CD4-positive, alpha-beta T cell treated with Interleukin-10 for 1 hour (primary cell): ENCODE data around the gene HTRA3.
"Not testable (repeated sequence)": the region's sequence is repeated elsewhere in the genome, so short reads cannot be mapped to it uniquely, and the experiment has no call there.

Experiments used
- DNase-seq: peaks from one replicate; pipeline ENCODE4 v3.0.0-alpha.2; 2020

HTRA3 gene

GRCh38 chr4:8348071-8348470 is 78.5 kb downstream of the HTRA3 start:
- no peak for DNase-seq

GRCh38 chr4:8349236-8349635 is 79.7 kb downstream of the HTRA3 start:
- not testable (repeated sequence) for DNase-seq

- no peak for DNase-seq
Measured at GRCh38 chr4:8349664-8350236, 80.2 kb downstream of the HTRA3 start.

- no peak for DNase-seq
Measured at GRCh38 chr4:8350352-8350751, 80.8 kb downstream of the HTRA3 start.

- DNase-seq = no peak
Measured at GRCh38 chr4:8350841-8351461, 81.4 kb downstream of the HTRA3 start.

- no peak for DNase-seq
Measured at GRCh38 chr4:8351931-8352367, 82.4 kb downstream of the HTRA3 start.

- no peak for DNase-seq
Measured at GRCh38 chr4:8352368-8353157, 83.0 kb downstream of the HTRA3 start.

- DNase-seq = no peak
Measured at GRCh38 chr4:8353158-8353669, 83.7 kb downstream of the HTRA3 start.

GRCh38 chr4:8353912-8354453 is 84.4 kb downstream of the HTRA3 start:
- no peak for DNase-seq

- DNase-seq = no peak
Measured at GRCh38 chr4:8355306-8355705, 85.8 kb downstream of the HTRA3 start.

GRCh38 chr4:8355864-8356565 is 86.5 kb downstream of the HTRA3 start:
- DNase-seq = no peak
